Hepatocyte (in vitro differentiated cells): ENCODE measurements around the gene SLC35E2B.

Experiments
- EZH2 ChIP-seq: fragments of 200-600 bp; sonication (generic); IDR thresholded peaks from 2 replicates; pipeline ENCODE4 v1.6.1; 2016; ENCODE audit warnings: antibody characterized with exemption, mild to moderate bottlenecking, borderline replicate concordance
- TF ChIP-seq, protein P1 (sequence below): fragments of 200-600 bp; sonication (generic); IDR thresholded peaks from 2 replicates; pipeline ENCODE4 v1.5.1; 2016; ENCODE audit warnings: antibody characterized with exemption, mild to moderate bottlenecking; ENCODE audit not compliant: poor library complexity

DNA sequence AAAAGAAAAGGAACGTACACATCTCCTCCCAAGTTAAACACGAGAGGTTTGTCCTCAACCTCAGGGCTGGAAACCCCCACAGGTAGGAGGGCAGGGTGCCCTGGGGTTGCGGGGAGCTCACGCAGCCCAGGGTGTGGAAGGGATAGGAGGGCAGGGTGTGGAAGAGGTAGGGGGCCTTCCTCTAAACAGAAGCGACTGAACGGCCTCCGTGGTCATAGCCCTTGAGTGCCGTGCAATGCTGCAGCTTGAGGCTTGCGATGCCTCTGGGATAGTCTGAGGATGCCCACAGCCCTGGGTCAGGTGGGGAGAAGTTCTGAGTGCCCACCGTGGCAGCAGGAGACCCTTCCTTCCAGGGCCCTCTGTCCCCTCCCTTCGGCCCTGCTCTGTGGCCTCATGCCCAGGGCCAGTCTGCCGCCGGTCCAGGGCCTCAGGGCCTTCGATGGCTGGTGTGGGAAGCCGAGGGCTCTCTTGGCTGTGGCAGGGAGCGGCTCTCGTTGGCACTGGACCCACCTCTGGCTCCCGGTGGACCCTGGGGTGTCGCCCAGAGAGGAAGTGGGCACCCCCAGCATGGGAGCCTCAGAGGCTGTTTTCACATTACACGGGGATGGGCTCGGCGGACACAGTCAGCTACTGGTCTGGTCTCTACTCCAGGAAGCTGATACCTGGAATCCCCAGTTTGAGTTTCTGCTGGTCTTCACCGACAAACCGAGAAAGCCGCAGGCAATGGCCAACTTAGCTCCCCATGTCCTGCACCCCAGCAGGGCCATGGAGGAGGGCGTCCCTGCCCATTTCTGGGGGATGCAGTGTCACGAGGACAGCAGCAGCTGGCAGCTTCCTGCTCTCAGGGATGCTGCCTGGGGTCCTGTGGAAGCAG is 27.4 kb downstream of the SLC35E2B start:
- TF ChIP-seq EZH2 = no peak
- TF ChIP-seq, protein P1, sequence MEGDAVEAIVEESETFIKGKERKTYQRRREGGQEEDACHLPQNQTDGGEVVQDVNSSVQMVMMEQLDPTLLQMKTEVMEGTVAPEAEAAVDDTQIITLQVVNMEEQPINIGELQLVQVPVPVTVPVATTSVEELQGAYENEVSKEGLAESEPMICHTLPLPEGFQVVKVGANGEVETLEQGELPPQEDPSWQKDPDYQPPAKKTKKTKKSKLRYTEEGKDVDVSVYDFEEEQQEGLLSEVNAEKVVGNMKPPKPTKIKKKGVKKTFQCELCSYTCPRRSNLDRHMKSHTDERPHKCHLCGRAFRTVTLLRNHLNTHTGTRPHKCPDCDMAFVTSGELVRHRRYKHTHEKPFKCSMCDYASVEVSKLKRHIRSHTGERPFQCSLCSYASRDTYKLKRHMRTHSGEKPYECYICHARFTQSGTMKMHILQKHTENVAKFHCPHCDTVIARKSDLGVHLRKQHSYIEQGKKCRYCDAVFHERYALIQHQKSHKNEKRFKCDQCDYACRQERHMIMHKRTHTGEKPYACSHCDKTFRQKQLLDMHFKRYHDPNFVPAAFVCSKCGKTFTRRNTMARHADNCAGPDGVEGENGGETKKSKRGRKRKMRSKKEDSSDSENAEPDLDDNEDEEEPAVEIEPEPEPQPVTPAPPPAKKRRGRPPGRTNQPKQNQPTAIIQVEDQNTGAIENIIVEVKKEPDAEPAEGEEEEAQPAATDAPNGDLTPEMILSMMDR = no peak
